ENCODE data around the gene MAP1S.

DNA sequence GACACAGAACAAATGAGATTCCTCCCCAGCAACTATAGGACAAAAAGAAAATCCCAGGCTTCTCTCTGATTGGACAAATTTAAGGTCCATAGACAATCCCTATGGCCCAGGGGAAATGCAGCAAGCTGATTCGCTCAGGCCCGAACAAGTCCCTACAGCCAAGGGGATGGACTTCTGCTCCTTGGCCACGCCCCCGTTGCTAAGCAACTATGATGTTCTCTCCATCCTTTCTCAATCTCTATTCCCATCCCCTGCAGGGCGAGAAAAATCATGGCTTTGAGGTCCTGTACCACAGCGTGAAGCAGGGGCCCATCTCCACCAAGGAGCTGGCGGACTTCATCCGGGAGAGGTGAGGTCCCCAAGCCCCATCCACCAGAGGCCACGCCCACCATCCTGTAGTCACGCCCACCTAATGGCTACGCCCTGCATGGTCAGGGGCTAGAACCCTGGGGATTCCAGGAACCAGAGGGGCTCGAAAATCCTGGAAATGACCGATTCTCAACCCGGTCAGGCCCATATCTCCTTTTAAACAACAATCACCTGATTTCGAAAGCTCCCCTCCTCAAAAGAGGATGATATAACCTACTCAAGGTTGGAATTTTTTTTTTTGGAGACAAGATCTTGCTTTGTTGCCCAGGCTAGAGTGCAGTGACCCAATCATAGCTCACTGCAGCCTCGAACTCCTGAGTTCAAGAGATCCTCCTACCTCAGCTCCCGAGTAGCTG, 43.4 kb downstream of the MAP1S start:
- TF ChIP-seq, protein P1, sequence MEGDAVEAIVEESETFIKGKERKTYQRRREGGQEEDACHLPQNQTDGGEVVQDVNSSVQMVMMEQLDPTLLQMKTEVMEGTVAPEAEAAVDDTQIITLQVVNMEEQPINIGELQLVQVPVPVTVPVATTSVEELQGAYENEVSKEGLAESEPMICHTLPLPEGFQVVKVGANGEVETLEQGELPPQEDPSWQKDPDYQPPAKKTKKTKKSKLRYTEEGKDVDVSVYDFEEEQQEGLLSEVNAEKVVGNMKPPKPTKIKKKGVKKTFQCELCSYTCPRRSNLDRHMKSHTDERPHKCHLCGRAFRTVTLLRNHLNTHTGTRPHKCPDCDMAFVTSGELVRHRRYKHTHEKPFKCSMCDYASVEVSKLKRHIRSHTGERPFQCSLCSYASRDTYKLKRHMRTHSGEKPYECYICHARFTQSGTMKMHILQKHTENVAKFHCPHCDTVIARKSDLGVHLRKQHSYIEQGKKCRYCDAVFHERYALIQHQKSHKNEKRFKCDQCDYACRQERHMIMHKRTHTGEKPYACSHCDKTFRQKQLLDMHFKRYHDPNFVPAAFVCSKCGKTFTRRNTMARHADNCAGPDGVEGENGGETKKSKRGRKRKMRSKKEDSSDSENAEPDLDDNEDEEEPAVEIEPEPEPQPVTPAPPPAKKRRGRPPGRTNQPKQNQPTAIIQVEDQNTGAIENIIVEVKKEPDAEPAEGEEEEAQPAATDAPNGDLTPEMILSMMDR (IDR thresholded peaks at IDR 0.05) = no peak
- no peak for TF ChIP-seq POLR2A (IDR thresholded peaks at IDR 0.05)

Measured in right lobe of liver (tissue), 4 donors.